Astrocyte of the cerebellum (primary cell): ENCODE results near the gene TLE4.

ENCODE experiments used
- DNase-seq: peaks from one replicate; pipeline ENCODE4 v3.0.0-alpha.2; 2011; ENCODE audit warnings: low read depth
- H3K4me3 ChIP-seq: 2 replicates; pipeline ENCODE4 v1.5.1; 2011; ENCODE audit warnings: mild to moderate bottlenecking, low read depth, low read length, moderate library complexity
- CTCF ChIP-seq: IDR thresholded peaks from 2 replicates; pipeline ENCODE4 v1.5.1; 2012; ENCODE audit warnings: low read length, low read depth, moderate library complexity, mild to moderate bottlenecking; ENCODE audit errors: missing control alignments
- in situ Hi-C: cut with HindIII; loops from 2 replicates; pipeline ENCODE4 v1.10.0; 2017; ENCODE audit warnings: low sequenced_read_pairs

The TLE4 gene

GRCh38 chr9:79719021-79719420, 147.3 kb downstream of the TLE4 start:
- no peak overlapping the region for H3K4me3 ChIP-seq
- no peak for TF ChIP-seq CTCF
- no peak for DNase-seq
- in situ Hi-C loops: loop anchor here (25.0 kb wide), 1 partner anchor 582 kb away; no protein-coding TSS in a partner anchor

GRCh38 chr9:79719989-79720388, 148.2 kb downstream of the TLE4 start:
- TF ChIP-seq CTCF: no peak
- in situ Hi-C loops: loop anchor here (25.0 kb wide), 1 partner anchor 583 kb away; no protein-coding TSS in a partner anchor
- DNase-seq: no peak
- H3K4me3 ChIP-seq: no peak overlapping the region

GRCh38 chr9:79731171-79731890, 159.6 kb downstream of the TLE4 start:
- H3K4me3 ChIP-seq: no peak overlapping the region
- TF ChIP-seq CTCF: no peak
- in situ Hi-C loops: no loop called here
- DNase-seq: no peak

- DNase-seq: no peak
- in situ Hi-C loops: no loop called here
- no peak overlapping the region for H3K4me3 ChIP-seq
- no peak for TF ChIP-seq CTCF
Measured at GRCh38 chr9:79735023-79735779, 163.4 kb downstream of the TLE4 start.

- no peak overlapping the region for H3K4me3 ChIP-seq
- DNase-seq: no peak
- in situ Hi-C loops: no loop called here
- TF ChIP-seq CTCF: no peak
Measured at GRCh38 chr9:79736051-79736450, 164.3 kb downstream of the TLE4 start.

GRCh38 chr9:79741381-79741780, 169.6 kb downstream of the TLE4 start:
- DNase-seq: no peak
- no peak overlapping the region for H3K4me3 ChIP-seq
- no peak for TF ChIP-seq CTCF
- in situ Hi-C loops: no loop called here
